Measurements from ENCODE around the gene SYMPK.
A peak's percentile ranks its signal among the peaks of the same experiment; 100 is the strongest.

The SYMPK gene

DNA sequence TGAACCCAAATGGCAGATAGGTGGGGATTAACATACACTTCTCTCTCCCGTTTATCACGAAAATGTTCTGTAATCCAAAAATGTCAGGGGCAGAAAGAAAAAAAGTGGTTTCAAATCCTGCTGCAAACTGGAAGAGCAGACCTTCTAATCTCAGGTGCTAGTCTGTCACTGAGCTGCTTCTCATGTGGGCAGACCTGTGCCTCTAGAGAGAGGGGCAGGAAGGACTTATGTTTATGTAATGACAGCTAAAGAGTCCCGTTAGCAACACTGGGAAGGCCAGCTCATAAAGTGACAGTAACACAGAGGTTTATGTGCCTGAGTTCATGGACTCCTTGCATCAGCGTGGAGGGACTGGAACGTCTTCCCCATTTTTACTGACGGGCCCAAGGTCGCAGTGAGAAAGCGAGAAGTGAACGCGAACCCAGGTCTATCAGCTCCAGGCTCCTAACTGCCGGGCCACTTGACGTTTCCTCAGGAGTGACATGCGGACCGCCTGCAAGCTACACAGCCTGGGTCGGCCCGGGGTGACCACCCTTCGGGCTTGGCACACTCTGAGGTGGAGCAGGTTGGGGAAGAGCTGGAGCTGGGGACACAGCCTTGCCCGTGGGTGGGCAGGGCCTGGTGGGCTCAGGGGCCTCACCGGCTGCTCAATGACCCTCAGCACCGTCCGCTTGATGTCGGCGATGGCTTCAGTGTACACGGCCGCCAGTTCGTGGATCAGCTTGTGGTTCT lies 38.2 kb downstream of the SYMPK start:
- no peak for DNase-seq

DNA sequence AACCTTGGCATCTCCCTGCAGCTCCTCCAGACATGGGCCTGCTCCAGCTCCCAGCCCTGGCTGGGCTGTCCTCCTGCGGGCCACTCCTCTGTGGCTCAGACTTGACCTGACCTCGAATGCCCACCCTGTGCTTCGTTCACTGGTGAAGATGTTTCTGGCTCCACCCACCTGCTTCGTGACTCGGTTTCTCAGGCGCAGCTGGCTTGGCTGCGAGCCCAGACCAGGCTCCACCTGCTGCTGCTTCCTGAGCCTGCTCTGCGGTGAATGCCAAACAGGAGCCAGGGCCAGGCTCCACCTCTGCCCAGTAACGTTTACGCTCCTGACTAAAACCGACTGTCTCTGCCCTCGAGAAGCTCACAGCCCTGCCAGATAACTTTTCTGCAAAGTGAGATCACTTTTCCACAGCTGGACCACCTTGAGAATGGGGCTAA lies 38.9 kb downstream of the SYMPK start:
- no peak for DNase-seq

GRCh38 chr19:45823182-45823581 lies 39.8 kb downstream of the SYMPK start:
- no peak for DNase-seq

- DNase-seq, result no peak
These were observed 40.2 kb downstream of the SYMPK start for GRCh38 chr19:45822716-45823115.

DNA sequence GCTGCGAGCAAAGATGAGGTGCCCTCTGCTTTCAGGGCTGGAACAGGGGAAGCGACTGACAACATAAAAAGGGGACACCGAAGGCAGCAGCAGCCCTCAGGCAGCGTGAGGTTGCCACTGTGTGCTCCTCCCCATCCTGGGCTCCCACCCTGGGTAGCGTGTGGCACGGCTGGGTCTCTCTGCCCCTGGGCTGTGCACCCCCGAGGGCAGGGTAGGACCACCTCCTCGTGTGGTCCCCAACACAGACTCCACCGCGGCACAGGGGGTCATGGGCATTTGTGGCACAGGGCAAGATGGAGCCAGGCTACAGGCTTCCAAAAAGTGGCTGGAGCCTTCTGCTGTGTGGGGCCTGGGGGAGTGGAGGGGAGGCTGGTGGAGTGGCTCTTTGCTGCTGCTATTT lies 41.4 kb downstream of the SYMPK start:
- DNase-seq, result no peak

GRCh38 chr19:45821103-45821521 lies 41.8 kb downstream of the SYMPK start:
- DNase-seq, result no peak

- no peak for DNase-seq
These were observed 42.4 kb downstream of the SYMPK start for GRCh38 chr19:45820413-45821102.

- DNase-seq, result no peak
These were observed 43.2 kb downstream of the SYMPK start for GRCh38 chr19:45819769-45820168.

GRCh38 chr19:45817725-45818301 lies 45.1 kb downstream of the SYMPK start:
- DNase-seq, result no peak

DNA sequence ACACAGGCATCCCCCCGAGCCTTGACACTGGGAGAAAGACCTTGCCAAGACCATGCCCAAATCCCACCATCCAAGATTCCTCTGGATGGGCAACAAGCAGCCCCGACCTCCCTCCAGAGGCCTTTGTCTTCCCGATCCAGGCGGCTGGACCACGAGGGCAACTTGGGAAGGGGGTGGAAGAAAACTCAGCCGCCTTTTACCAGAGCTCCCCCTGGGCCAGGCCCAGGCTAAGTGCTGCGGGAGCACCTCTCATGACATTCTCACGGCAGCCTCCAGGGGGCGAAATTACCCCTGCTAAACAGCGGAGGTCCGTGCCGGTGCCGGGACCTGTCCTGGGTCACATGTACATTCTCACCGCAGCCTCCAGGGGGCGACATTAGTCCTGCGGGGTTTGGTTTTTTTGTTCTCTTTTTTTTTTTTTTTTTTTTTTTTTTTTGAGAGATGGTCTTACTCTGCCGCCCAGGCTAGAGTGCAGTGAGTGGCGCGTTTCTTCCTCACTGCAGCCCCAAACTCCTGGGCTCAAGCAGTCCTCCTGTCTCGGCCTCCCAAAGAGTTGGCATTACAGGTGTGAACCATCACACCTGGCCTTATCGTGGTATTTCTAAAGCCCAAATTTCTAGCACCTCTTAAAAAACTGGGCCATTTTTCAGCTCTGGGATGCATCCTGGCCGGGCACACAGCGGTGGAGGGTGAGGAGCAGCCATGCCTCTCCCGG lies 45.8 kb downstream of the SYMPK start:
- peak; percentile 98 for DNase-seq

- no peak for DNase-seq
These were observed 46.5 kb downstream of the SYMPK start for GRCh38 chr19:45816236-45817009.

DNA sequence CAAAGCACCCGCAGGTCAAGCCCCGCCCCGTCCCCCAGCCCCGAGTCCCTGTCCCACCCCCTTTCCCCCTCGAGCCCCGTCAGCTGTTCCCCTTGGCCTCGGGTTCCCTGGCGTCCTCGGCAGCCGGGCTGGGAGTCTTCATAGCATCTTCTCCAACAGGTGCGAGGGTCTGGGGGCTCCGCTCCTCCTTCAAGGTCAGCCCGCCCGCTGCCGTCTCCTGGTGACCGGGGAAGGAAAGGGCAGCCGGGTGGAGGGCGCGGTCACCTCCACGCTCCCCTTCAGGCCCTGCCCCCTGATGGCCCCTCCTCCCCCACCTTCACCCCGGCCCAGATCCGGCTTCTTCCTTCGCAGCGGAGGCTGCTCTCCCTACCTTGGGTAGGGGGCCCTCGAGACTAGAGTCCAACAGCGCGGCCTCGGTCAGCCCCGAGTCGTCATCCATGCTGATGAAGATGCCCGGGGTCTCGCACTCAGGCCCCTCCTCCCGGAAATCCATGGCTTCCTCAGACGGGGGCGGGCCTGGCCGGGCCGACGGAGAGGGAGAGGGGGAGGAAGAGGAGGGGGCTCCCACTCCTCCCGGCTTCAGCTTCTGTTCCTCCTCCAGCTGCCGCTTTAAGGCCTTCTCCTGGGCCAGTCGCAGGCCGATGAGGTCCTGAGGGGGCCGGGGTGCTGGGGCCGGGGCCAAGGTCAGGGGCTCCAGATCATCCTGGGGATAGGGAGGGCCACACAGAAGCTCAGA lies 47.3 kb downstream of the SYMPK start:
- DNase-seq, result no peak

- no peak for DNase-seq
These were observed 48.0 kb downstream of the SYMPK start, which contains the start of gene RSPH6A for GRCh38 chr19:45814851-45815480. Gene RSPH6A, minus strand, starts transcription at chr19:45815308. Its CDS starts 132 bp downstream, at chr19:45815176.

DNA sequence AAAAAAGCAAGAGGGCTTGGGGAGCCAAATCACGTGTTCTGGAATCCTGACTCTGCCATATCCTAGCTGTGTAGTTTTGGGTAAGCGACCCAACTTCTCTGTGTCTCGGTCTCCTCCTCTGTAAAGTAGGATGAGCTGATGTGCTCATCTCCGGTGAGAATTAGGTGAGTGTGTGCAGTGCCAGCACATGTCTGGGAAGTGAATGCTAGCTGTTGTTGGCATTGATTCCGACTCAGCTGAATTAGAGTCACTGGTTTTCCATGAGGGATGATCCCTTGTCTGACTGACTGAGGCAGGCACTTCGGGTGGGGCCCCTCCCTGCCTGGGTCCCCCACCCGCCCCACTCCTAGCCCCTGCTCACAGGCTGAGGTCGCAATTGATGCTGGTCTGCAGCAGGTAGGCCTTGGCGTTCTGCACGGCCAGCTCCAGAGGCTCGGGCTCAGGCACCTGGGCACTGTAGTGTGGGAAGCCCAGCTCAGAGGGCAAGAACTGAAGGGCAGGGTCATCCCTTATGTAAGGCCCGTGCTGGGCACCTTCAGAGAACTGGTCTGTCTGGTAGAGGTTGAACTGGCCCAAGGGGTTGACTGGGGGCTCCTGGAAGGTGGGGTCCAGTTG lies 48.7 kb downstream of the SYMPK start:
- no peak for DNase-seq

- DNase-seq, result no peak
These were observed 50.6 kb downstream of the SYMPK start for GRCh38 chr19:45812297-45812696.

DNA sequence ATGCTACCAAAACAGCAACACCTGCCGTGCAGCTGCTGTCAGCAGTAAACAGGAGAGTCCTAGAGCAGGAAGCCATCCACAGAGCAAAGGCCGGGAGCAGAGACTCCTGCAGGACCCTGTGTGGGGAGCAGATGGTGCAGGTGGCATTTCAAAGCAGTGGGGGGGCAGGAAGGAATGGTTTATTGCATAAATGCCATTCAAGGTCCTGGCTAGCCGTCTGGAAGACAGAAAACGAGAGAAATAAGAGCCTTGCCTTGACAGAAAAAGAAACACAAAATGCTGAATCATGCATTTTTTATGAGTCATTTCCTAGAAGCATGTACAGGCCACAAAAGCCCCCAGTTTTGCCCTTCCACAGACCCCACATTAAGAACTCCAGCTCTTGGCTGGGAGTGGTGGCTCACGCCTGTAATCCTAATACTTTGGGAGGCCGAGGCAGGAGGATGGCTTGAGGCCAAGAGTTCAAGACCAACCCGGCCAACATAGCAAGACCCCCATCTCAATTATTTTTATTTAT lies 53.2 kb downstream of the SYMPK start:
- DNase-seq, result peak; percentile 62

DNA sequence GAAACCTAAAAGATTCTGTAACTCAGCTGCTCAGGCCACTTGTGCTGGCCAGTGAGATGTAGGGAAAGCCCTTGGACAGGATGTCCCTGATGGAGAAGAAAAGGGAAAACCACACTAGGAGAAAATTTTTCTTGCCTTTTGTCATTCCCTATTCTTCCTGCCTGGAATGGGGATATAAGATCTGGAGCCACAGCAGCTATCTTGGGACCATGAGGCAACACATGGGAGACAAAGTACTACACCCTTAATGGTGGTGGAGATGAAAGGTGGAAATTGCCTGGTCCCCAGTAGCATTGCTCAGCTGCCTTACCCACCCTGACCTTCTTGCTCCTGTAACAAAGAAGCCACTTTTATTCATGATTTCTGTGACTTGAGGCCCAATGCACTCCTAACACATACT lies 57.2 kb downstream of the SYMPK start:
- DNase-seq, result no peak

DNA sequence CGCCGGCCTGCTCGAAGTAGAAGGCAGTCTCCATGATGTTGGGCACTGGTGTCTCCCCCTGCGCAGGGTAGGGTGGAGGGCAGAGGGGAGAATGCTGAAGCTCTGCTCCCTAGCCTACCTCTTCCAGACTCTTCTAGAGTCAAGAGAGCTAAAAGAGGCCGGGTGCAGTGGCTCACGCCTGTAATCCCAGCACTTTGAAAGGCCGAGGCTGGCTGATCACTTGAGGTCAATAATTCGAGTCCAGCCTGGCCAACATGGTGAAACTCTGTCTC lies 58.1 kb downstream of the SYMPK start:
- DNase-seq, result no peak

DNA sequence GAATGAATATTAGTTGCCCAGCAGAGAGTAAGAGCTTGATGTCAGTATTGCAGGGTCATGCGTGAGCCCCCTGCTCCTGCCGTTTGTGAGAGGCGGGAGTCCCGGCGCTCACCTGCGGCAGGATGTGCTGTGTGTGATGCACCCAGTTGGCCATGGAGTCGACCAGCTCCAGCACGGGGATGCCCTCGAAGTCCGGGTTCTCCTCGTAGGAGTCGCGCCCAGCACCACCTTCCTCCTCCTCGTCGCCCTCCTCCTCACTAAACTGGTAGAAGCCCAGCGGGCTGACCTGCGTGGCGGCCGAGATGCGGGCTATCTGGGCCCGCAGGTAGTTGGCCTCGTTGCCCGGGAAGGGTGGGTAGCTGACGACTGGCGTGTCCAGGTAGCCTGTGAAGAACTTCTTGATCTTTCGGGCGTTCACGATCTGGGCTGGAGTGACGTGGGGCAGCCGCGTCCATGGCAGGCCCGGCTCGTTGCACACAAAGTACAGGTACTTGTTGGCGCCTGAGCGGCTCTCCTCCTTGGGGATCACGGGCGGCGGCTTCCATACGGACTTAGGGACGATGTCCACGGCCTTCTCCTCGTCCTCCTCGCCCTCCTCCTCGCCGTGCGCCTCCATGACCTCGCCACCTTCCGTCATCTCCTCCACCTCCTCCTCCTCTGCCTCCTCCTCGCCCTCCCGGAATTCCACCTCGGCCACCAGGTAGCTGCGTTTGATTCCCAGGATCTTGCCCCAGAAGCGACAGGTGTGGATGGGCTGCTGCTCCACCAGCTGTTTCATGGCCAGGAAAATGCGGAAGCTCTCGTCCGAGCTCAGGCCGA lies 58.6 kb downstream of the SYMPK start:
- DNase-seq, result no peak

DNA sequence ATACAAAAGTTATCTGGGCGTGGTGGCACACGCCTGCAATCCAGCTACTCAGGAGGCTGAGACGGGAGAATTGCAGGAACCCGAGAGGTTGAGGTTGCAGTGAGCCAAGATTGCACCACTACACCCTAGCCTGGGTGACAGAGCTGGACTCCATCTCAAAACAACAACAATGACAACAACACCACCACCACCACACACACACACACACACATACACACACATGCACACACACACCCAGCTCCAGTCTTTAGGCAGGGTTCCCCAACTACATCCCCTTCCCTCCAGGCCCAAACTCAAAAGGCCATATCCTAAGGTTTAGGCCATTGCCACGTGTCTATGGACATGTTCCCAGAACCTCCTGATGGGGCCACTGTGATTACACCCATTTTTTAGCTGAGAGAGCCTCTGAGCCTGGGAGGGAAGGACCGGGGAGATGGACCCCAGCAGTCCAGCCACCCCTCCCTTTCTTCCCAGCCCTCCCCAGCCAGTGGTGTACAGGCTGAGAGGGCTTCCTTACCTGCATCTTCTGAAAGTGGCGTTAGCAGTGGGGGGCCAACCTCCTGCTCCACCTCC lies 61.3 kb downstream of the SYMPK start:
- no peak for DNase-seq

All from activated CD4-positive, alpha-beta T cell treated with anti-CD3 and anti-CD28 coated beads, Interleukin-2, Interleukin-6, amounts not matched to agents 100 ng/mL and 50 ng/mL, durations not matched to agents 16 hours and 8 hours (primary cell).